HEK293T (cell line): Measurements from ENCODE around the gene FLT4.

Experiments
- CTBP1 ChIP-seq: fragments of 450-650 bp; IDR thresholded peaks from 2 replicates; pipeline ENCODE4 v1.6.1; 2016; ENCODE audit warnings: borderline replicate concordance
- ELF4 ChIP-seq: fragments of 450-650 bp; IDR thresholded peaks from 2 replicates; pipeline ENCODE4 v1.6.1; 2017; ENCODE audit warnings: antibody characterized with exemption
- FOXK2 ChIP-seq: fragments of 450-650 bp; IDR thresholded peaks from 2 replicates; pipeline ENCODE4 v1.6.1; 2016; ENCODE audit warnings: mild to moderate bottlenecking
- FOXM1 ChIP-seq: fragments of 450-650 bp; IDR thresholded peaks from 2 replicates; pipeline ENCODE4 v1.6.1; 2017; ENCODE audit warnings: mild to moderate bottlenecking, borderline replicate concordance
- NFRKB ChIP-seq: fragments of 450-650 bp; IDR thresholded peaks from 2 replicates; pipeline ENCODE4 v1.6.1; 2016; ENCODE audit warnings: mild to moderate bottlenecking, moderate library complexity
- SP1 ChIP-seq: fragments of 450-650 bp; IDR thresholded peaks from 2 replicates; pipeline ENCODE4 v1.6.1; 2017
- TF ChIP-seq, protein P1 (sequence below): fragments of 450-650 bp; IDR thresholded peaks from 2 replicates; pipeline ENCODE4 v1.6.1; 2016

GRCh38 chr5:180613814-180614188 lies 35.6 kb downstream of the FLT4 start:
- TF ChIP-seq, protein P1, sequence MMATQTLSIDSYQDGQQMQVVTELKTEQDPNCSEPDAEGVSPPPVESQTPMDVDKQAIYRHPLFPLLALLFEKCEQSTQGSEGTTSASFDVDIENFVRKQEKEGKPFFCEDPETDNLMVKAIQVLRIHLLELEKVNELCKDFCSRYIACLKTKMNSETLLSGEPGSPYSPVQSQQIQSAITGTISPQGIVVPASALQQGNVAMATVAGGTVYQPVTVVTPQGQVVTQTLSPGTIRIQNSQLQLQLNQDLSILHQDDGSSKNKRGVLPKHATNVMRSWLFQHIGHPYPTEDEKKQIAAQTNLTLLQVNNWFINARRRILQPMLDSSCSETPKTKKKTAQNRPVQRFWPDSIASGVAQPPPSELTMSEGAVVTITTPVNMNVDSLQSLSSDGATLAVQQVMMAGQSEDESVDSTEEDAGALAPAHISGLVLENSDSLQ, result no peak
- TF ChIP-seq CTBP1 (no peak), SP1 (no peak), NFRKB (no peak), ELF4 (no peak), FOXM1 (no peak), FOXK2 (no peak)
